Measurements from ENCODE around the gene TMEM161B. TPM values are rescaled to one million over a fixed set of nuclear protein-coding genes. Genes with fewer than 3 reads are reported as not detected.

The TMEM161B gene
- total and polyA plus RNA-seq, 9 donors, result 9.8 to 22.9 (median 16.1) TPM

DNA sequence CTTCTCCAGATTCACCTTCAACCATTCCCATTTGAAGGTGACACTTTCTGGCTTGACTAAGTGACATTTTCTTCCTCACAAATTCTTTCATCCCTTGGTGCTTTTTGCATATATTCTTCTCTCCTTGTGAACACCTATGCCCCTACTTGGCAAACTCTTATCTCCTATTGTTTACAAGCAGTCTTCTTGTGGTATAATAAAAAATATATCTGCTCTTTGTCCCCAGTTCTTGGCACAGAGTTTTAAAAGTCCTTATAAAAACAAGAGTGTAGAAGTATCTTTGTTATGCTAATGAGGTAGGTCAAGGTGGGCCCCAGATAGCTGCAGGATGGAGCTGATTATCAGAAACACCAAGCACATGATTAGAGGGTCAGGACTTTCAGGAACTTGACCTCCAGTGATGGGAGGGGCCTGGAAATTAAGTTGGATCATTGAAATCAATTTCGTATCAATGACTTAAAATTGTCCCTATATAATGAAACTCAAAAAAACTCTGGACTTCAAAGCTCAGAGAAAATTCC lies 38.0 kb downstream of the TMEM161B start:
- TF ChIP-seq POLR2A (IDR thresholded peaks at IDR 0.05), result no peak
- no peak for TF ChIP-seq EP300 (IDR thresholded peaks at IDR 0.05)
- TF ChIP-seq, protein P1, sequence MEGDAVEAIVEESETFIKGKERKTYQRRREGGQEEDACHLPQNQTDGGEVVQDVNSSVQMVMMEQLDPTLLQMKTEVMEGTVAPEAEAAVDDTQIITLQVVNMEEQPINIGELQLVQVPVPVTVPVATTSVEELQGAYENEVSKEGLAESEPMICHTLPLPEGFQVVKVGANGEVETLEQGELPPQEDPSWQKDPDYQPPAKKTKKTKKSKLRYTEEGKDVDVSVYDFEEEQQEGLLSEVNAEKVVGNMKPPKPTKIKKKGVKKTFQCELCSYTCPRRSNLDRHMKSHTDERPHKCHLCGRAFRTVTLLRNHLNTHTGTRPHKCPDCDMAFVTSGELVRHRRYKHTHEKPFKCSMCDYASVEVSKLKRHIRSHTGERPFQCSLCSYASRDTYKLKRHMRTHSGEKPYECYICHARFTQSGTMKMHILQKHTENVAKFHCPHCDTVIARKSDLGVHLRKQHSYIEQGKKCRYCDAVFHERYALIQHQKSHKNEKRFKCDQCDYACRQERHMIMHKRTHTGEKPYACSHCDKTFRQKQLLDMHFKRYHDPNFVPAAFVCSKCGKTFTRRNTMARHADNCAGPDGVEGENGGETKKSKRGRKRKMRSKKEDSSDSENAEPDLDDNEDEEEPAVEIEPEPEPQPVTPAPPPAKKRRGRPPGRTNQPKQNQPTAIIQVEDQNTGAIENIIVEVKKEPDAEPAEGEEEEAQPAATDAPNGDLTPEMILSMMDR (IDR thresholded peaks at IDR 0.05), result no peak
- Histone ChIP-seq H3K36me3 (no peaks in the 10 kb centered on the region), H3K4me3 (no peak overlapping the region), H3K9me3 (no peaks in the 10 kb centered on the region), H3K27ac (no peak overlapping the region), H3K27me3 (no peaks in the 10 kb centered on the region), H3K4me1 (ENCODE audit: insufficient read depth) (no peaks in the 10 kb centered on the region)
- no peak for DNase-seq
- intact Hi-C loops (cut with DNase I), result no loop called here
- 95 to 100% (median 99%) methylated on average over 1 of the region's 1 CpG for WGBS, 3 donors

DNA sequence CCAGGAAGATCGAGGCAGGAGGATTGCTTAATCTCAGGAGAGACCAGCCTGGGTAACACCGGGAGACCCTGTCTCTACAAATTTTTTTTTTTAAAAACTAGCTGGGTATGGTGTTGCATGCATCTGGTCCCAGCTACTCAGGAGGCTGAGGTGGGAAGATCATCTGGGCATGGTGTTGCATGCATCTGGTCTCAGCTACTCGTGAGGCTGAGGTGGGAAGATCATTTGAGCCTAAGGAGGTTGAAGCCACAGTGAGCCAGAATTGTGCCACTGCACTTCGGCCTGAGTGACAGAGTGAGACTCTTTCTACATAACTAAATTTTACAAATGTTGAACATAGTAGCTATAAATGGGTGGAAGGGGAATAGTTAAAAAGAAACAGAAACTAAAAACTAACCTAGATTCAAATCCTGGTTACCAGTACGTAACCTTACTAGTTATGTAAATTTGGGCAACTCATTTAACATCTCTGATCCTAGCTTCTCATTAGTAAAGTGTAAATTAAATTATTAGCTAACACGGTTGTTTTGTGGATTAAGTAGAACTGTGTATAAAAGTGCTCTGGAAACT lies 41.7 kb downstream of the TMEM161B start:
- Histone ChIP-seq H3K36me3 (no peaks in the 10 kb centered on the region), H3K27ac (no peak overlapping the region), H3K4me1 (ENCODE audit: insufficient read depth) (no peaks in the 10 kb centered on the region), H3K4me3 (no peak overlapping the region), H3K9me3 (no peaks in the 10 kb centered on the region), H3K27me3 (no peaks in the 10 kb centered on the region)
- no peak for DNase-seq
- TF ChIP-seq, protein P1 (IDR thresholded peaks at IDR 0.05), result no peak
- TF ChIP-seq EP300 (IDR thresholded peaks at IDR 0.05) (no peak), POLR2A (IDR thresholded peaks at IDR 0.05) (no peak)
- intact Hi-C loops (cut with DNase I), result no loop called here
- 87 to 92% (median 88%) methylated on average over 6 of the region's 6 CpGs for WGBS, 3 donors

DNA sequence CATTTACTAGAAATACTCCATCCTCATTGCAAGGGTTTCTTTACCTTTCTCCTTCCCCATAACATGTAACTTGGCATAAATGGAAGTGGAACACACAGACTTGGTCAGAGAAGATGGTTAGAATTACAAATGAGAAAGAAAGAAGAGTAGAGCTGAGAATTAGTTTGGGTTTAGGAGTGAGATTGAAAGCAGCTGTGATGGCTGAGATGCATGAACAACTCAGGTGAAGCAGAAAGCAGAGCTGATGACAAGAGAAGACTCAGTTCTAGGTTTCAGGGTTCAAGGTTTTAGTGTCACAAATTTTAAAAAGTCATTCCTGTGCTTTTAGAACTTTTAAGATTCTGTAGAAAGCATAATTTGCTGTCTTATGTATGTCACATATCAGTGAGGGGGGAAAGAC lies 54.0 kb downstream of the TMEM161B start:
- Histone ChIP-seq H3K4me1 (ENCODE audit: insufficient read depth) (no peaks in the 10 kb centered on the region), H3K36me3 (no peaks in the 10 kb centered on the region), H3K27me3 (no peaks in the 10 kb centered on the region), H3K4me3 (no peak overlapping the region), H3K27ac (no peak overlapping the region), H3K9me3 (no peaks in the 10 kb centered on the region)
- TF ChIP-seq EP300 (IDR thresholded peaks at IDR 0.05) (no peak), POLR2A (IDR thresholded peaks at IDR 0.05) (no peak)
- TF ChIP-seq, protein P1 (IDR thresholded peaks at IDR 0.05), result no peak
- intact Hi-C loops (cut with DNase I), result no loop called here
- no peak for DNase-seq

DNA sequence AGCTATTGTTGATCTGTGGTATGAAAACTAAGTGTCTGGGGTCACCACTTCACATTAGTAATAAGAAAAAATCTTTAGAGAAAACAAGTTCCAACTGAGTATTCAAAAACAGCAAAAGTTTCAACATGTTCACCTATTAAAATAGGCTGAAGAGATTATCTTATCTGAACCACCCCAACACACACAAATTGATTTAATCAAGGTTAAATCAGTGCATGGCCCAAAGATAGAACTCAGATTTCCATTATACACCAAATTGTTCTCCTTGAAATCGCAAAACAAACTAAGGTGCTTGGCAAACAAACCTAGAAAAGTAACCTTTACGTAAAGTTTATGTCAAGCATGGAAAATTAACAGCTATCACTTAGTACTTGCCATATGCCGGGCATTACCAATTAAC lies 61.1 kb downstream of the TMEM161B start:
- intact Hi-C loops (cut with DNase I), result no loop called here
- Histone ChIP-seq H3K9me3 (no peaks in the 10 kb centered on the region), H3K4me1 (ENCODE audit: insufficient read depth) (no peaks in the 10 kb centered on the region), H3K27me3 (no peaks in the 10 kb centered on the region), H3K27ac (no peak overlapping the region), H3K36me3 (no peaks in the 10 kb centered on the region), H3K4me3 (no peak overlapping the region)
- TF ChIP-seq EP300 (IDR thresholded peaks at IDR 0.05) (no peak), POLR2A (IDR thresholded peaks at IDR 0.05) (no peak)
- TF ChIP-seq, protein P1 (IDR thresholded peaks at IDR 0.05), result no peak
- 92 to 95% (median 92%) methylated on average over 3 of the region's 3 CpGs for WGBS, 3 donors
- DNase-seq, result no peak
